HepG2 (cell line): ENCODE data around the gene MEIOB.

Source experiments
- EZH2 ChIP-seq: conservative IDR thresholded peaks from 2 replicates; pipeline ENCODE4 v1.6.1; 2012; ENCODE audit warnings: mild to moderate bottlenecking, low read depth, low read length, moderate library complexity
- FOXP1 ChIP-seq, 2 experiments: fragments of 450-650 bp in 1 of 2; IDR thresholded peaks; 2 replicates each; pipeline ENCODE4 v1.6.1; 2017 to 2018; ENCODE audit warnings: antibody characterized with exemption in 1 of 2
- MED8 ChIP-seq: sonication (generic); formaldehyde crosslinking; IDR thresholded peaks from 2 replicates; pipeline ENCODE4 v1.8.1; 2023; ENCODE audit warnings: mild to moderate bottlenecking, missing genetic modification reagents; ENCODE audit not compliant: insufficient replicate concordance

- no peak for TF ChIP-seq MED8
- no peak for TF ChIP-seq EZH2
- TF ChIP-seq FOXP1 (IDR thresholded peaks at IDR 0.05) = no peak
- no peak for TF ChIP-seq FOXP1 (CRISPR knock-in tag; IDR thresholded peaks at IDR 0.05)
These were observed 7.5 kb upstream of the MEIOB start for GRCh38 chr16:1879477-1879876.
